ENCODE results near the gene BLOC1S4. TPM values are rescaled to one million over a fixed set of nuclear protein-coding genes. Genes with fewer than 3 reads are reported as not detected.

BLOC1S4 gene
- total RNA-seq, 1 experiment from 2014 or later: 10.7 TPM

DNA sequence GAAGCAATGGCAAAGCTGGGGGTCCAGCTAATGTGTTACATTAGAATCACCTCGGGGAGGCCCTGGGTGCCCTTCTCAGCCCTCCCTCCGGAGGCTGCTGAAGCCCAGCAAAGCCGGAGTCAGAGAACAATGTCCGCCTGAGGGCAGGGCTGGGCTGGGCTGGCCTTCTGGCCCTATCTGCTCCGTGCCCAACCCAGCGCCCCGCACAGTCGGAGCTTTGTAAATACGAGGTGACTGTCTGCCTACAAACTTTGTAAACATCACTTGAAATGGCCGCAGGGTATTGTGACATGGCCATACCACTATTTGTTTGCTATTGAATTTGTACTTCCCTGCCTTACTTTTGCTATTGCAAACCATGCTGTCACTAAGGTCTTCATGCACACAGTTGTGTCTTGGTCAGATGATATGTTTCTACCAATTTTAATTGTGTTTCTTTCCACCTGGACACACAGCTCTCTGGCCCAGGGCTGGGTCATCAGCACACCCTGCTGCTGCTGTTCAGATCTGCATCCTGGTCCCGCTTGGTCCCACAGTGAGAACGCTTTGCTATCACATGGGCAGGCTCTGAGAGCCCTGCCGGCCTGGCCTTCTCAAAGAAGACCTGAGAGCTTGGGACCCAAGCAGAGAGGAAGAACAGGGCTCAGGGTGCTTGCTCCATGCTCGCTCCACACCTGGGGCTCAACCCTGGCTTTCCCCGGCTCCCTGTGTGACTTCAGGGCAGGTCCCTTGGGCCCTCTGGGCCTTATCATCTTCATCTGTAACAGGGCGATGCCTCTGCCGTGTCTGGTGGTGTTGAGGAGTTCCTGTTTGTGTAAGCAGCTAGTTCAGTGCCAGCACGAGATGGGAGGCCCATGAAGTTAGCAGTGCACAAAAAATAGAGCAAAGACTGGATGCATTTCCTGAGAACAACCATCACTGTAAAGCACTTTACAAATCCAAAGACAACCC is 20.0 kb upstream of the BLOC1S4 start:
- peak overlapping the region; percentile 53 for H3K27ac ChIP-seq (ENCODE audit: low read length)
- POLR2A ChIA-PET: no interaction called here
- in situ Hi-C loops (cut with HindIII; ENCODE audit: low pct_unique_long_range_greater_than_20kb, low sequenced_read_pairs) (no loop called here), intact Hi-C loops (cut with micrococcal nuclease; ENCODE audit: unreplicated experiment) (no loop called here)
- no peaks in the 10 kb centered on the region for H3K27me3 ChIP-seq (ENCODE audit: control insufficient read depth, insufficient read depth, low read length)
- H3K4me1 ChIP-seq (ENCODE audit: control insufficient read depth, insufficient read depth, low read length): peaks cover 38% of the 10 kb centered on the region
- H3K4me3 ChIP-seq (ENCODE audit: low read depth in 2 of 2, low read length in 2 of 2): peak overlapping the region in 1 of 2 experiments; percentile 26; a peak in 2 of 4 replicates
- no peaks in the 10 kb centered on the region for H3K36me3 ChIP-seq (ENCODE audit: control insufficient read depth, insufficient read depth, low read length)
- H3K9me3 ChIP-seq (ENCODE audit: control insufficient read depth, insufficient read depth, low read depth, low read length): no peaks in the 10 kb centered on the region
- no TSS peak for BruUV-seq (replicated peaks)
- DNase-seq (ENCODE audit: low read depth, low spot score) (no peak), ATAC-seq (peak; percentile 85)
- TF ChIP-seq TCF7L2 (IDR thresholded peaks at IDR 0.05; ENCODE audit: low read depth, low read length): no peak
- TF ChIP-seq CTCF (IDR thresholded peaks at IDR 0.05): peak; percentile 49; the same call in 1 of the 2 replicates
- CTCF ChIA-PET: interaction anchor here (0.6 to 1.0 kb wide), 2 partner anchors 11 to 13 kb away, joined by 3 to 4 read pairs; no protein-coding TSS in a partner anchor

DNA sequence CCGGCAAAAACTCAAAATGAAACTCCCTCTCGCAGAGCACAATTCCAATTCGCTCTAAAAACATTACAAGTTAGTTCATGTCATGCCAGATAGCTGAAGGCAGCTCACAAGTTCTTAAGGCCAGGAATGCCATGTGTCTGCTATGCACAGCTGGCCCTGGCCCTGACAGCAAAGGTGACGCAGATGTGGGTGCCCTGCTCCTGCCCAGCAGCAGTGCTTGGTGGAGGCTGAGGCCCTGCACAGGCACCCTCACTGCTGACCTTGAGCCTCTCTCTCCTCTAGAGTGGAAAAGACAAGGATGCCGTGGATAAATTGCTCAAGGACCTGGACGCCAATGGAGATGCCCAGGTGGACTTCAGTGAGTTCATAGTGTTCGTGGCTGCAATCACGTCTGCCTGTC is 19.4 kb upstream of the BLOC1S4 start:
- Histone ChIP-seq H3K4me3 (ENCODE audit: low read depth in 2 of 2, low read length in 2 of 2) (0 out of 4 replicates have a peak overlapping the region, but pooled peaks of 1 of the 2 experiments have one; percentile 3), H3K4me1 (ENCODE audit: control insufficient read depth, insufficient read depth, low read length) (peaks cover 38% of the 10 kb centered on the region), H3K27ac (ENCODE audit: low read length) (peak overlapping the region; percentile 53), H3K9me3 (ENCODE audit: control insufficient read depth, insufficient read depth, low read depth, low read length) (no peaks in the 10 kb centered on the region), H3K36me3 (ENCODE audit: control insufficient read depth, insufficient read depth, low read length) (no peaks in the 10 kb centered on the region), H3K27me3 (ENCODE audit: control insufficient read depth, insufficient read depth, low read length) (no peaks in the 10 kb centered on the region)
- DNase-seq (ENCODE audit: low read depth, low spot score) (no peak), ATAC-seq (peak; percentile 44)
- CTCF ChIA-PET: no interaction called here
- in situ Hi-C loops (cut with HindIII; ENCODE audit: low pct_unique_long_range_greater_than_20kb, low sequenced_read_pairs): no loop called here
- POLR2A ChIA-PET: no interaction called here
- no peak for TF ChIP-seq CTCF (IDR thresholded peaks at IDR 0.05)
- no peak for TF ChIP-seq SIN3A (IDR thresholded peaks at IDR 0.05; ENCODE audit: borderline replicate concordance, insufficient read depth, low read depth, low read length)
- TF ChIP-seq POLR2AphosphoS5 (IDR thresholded peaks at IDR 0.05; ENCODE audit: low read depth, low read length): no peak
- no TSS peak for BruUV-seq (replicated peaks)
- intact Hi-C loops (cut with micrococcal nuclease; ENCODE audit: unreplicated experiment): no loop called here

DNA sequence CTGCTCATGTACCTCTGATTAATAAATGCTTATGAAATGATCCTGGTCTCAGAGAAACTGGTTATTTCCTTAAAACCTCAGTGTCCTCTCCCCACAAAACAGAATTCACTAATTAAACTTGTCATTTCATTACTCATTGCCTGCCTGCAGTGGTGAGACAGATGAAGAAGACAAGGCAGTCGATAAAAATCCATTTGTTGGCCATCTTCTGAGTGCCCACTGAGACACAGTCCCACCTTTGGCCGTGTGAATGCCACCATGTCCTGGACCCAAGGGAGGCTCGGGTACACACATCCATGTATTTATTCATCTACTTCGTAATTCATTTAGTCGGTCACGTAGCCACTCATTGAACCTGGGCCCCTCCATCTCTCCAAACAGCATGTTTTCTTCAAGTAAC is 18.8 kb upstream of the BLOC1S4 start:
- DNase-seq (ENCODE audit: low read depth, low spot score): no peak
- no peak for TF ChIP-seq POLR2AphosphoS5 (IDR thresholded peaks at IDR 0.05; ENCODE audit: low read depth, low read length)
- no peak for TF ChIP-seq CTCF (IDR thresholded peaks at IDR 0.05)
- TF ChIP-seq SIN3A (IDR thresholded peaks at IDR 0.05; ENCODE audit: borderline replicate concordance, insufficient read depth, low read depth, low read length): no peak
- TF ChIP-seq, protein P1, sequence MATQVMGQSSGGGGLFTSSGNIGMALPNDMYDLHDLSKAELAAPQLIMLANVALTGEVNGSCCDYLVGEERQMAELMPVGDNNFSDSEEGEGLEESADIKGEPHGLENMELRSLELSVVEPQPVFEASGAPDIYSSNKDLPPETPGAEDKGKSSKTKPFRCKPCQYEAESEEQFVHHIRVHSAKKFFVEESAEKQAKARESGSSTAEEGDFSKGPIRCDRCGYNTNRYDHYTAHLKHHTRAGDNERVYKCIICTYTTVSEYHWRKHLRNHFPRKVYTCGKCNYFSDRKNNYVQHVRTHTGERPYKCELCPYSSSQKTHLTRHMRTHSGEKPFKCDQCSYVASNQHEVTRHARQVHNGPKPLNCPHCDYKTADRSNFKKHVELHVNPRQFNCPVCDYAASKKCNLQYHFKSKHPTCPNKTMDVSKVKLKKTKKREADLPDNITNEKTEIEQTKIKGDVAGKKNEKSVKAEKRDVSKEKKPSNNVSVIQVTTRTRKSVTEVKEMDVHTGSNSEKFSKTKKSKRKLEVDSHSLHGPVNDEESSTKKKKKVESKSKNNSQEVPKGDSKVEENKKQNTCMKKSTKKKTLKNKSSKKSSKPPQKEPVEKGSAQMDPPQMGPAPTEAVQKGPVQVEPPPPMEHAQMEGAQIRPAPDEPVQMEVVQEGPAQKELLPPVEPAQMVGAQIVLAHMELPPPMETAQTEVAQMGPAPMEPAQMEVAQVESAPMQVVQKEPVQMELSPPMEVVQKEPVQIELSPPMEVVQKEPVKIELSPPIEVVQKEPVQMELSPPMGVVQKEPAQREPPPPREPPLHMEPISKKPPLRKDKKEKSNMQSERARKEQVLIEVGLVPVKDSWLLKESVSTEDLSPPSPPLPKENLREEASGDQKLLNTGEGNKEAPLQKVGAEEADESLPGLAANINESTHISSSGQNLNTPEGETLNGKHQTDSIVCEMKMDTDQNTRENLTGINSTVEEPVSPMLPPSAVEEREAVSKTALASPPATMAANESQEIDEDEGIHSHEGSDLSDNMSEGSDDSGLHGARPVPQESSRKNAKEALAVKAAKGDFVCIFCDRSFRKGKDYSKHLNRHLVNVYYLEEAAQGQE (IDR thresholded peaks at IDR 0.05; ENCODE audit: insufficient read depth in 1 of 2, low read depth in 2 of 2, low read length in 1 of 2): no peak
- no peak for TF ChIP-seq TCF7L2 (IDR thresholded peaks at IDR 0.05; ENCODE audit: low read depth, low read length)
- in situ Hi-C loops (cut with HindIII; ENCODE audit: low pct_unique_long_range_greater_than_20kb, low sequenced_read_pairs) (no loop called here), intact Hi-C loops (cut with micrococcal nuclease; ENCODE audit: unreplicated experiment) (no loop called here)
- Histone ChIP-seq H3K4me1 (ENCODE audit: control insufficient read depth, insufficient read depth, low read length) (peaks cover 38% of the 10 kb centered on the region), H3K27ac (ENCODE audit: low read length) (peak overlapping the region; percentile 5; the same call in 1 of the 2 replicates), H3K4me3 (ENCODE audit: low read depth in 2 of 2, low read length in 2 of 2) (no peak overlapping the region), H3K9me3 (ENCODE audit: control insufficient read depth, insufficient read depth, low read depth, low read length) (no peaks in the 10 kb centered on the region), H3K27me3 (ENCODE audit: control insufficient read depth, insufficient read depth, low read length) (no peaks in the 10 kb centered on the region), H3K36me3 (ENCODE audit: control insufficient read depth, insufficient read depth, low read length) (no peaks in the 10 kb centered on the region)
- POLR2A ChIA-PET: no interaction called here
- no TSS peak for BruUV-seq (replicated peaks)
- CTCF ChIA-PET: no interaction called here
- ATAC-seq: no peak

Measured in Panc1 (cell line).